ENCODE results near the gene PHGDH. TPM values are rescaled to one million over a fixed set of nuclear protein-coding genes. Genes with fewer than 3 reads are reported as not detected.

Gene PHGDH
- total and polyA plus RNA-seq, 2 of the 13 experiments (the other 11 are each of a cell fraction or from before 2014, with no cell fraction given): 95.8 to 133 TPM

GRCh38 chr1:119743776-119744597, 32.3 kb downstream of the PHGDH start (continued):
- no peak for TF ChIP-seq ZHX2 (IDR thresholded peaks at IDR 0.05; ENCODE audit: low read depth)
- TF ChIP-seq ZHX2 (CRISPR knock-in tag; IDR thresholded peaks at IDR 0.05; ENCODE audit: borderline replicate concordance): no peak
- TF ChIP-seq NCOA2 (CRISPR knock-in tag; IDR thresholded peaks at IDR 0.05): no peak
- no peak for TF ChIP-seq ZBTB14 (CRISPR knock-in tag; IDR thresholded peaks at IDR 0.05)
- TF ChIP-seq HES4 (CRISPR knock-in tag; IDR thresholded peaks at IDR 0.05; ENCODE audit: borderline replicate concordance): no peak
- TF ChIP-seq, protein P1, sequence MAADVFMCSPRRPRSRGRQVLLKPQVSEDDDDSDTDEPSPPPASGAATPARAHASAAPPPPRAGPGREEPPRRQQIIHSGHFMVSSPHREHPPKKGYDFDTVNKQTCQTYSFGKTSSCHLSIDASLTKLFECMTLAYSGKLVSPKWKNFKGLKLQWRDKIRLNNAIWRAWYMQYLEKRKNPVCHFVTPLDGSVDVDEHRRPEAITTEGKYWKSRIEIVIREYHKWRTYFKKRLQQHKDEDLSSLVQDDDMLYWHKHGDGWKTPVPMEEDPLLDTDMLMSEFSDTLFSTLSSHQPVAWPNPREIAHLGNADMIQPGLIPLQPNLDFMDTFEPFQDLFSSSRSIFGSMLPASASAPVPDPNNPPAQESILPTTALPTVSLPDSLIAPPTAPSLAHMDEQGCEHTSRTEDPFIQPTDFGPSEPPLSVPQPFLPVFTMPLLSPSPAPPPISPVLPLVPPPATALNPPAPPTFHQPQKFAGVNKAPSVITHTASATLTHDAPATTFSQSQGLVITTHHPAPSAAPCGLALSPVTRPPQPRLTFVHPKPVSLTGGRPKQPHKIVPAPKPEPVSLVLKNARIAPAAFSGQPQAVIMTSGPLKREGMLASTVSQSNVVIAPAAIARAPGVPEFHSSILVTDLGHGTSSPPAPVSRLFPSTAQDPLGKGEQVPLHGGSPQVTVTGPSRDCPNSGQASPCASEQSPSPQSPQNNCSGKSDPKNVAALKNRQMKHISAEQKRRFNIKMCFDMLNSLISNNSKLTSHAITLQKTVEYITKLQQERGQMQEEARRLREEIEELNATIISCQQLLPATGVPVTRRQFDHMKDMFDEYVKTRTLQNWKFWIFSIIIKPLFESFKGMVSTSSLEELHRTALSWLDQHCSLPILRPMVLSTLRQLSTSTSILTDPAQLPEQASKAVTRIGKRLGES (CRISPR knock-in tag; IDR thresholded peaks at IDR 0.05; ENCODE audit: borderline replicate concordance): no peak
- 0 out of 2 replicates have a peak, but pooled peaks have one; percentile 39 for TF ChIP-seq HNF1B (CRISPR knock-in tag; IDR thresholded peaks at IDR 0.05)
- TF ChIP-seq PTBP1 (IDR thresholded peaks at IDR 0.05; ENCODE audit: low read depth, low read length, poor library complexity, severe bottlenecking): no peak
- no peak for TF ChIP-seq ZNF234 (CRISPR knock-in tag; conservative IDR thresholded peaks at IDR 0.05)
- TF ChIP-seq ZNF614 (CRISPR knock-in tag; IDR thresholded peaks at IDR 0.05; ENCODE audit: borderline replicate concordance): peak; percentile 57; the same call in 1 of the 2 replicates
- peak; percentile 29 for TF ChIP-seq FOSL2 (CRISPR knock-in tag; IDR thresholded peaks at IDR 0.05)
- TF ChIP-seq HDAC1 (CRISPR knock-in tag; IDR thresholded peaks at IDR 0.05): no peak
- TF ChIP-seq NFRKB (IDR thresholded peaks at IDR 0.05): no peak
- TF ChIP-seq SAFB2 (CRISPR knock-in tag; IDR thresholded peaks at IDR 0.05; ENCODE audit: borderline replicate concordance, low read depth): no peak
- no peak for TF ChIP-seq RELA (CRISPR knock-in tag; IDR thresholded peaks at IDR 0.05)

Measured in HepG2 (cell line).